NCI-H2196 treated with DMSO at 0.1 percent for 48 hours (cell line): ENCODE measurements around the gene USP20.

Source experiments
- DNase-seq: peaks from one replicate; lab custom pipeline; 2025; ENCODE audit not compliant: unreplicated experiment; lab: John Stamatoyannopoulos, UW

The USP20 gene

GRCh38 chr9:129914051-129914450 lies 78.8 kb downstream of the USP20 start:
- no peak for DNase-seq

DNA sequence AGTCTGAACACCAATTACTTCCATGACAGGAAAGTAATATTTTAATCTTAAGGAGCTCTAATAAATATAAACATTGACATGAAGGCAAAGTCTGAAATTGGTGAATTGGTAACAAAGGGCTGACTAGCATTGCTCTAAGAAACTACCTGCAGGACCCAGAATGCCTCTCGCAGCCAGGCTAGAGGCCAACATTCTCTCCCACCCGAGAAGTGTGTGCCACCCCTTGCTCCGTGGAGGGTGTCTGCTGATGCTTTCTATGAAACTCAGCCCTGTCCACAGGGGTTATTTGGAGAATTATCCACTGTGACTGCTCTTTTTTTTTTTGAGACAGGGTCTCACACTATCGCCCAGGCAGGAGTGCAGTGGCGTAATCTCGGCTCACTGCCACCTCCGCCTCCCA lies 81.4 kb downstream of the USP20 start:
- DNase-seq: no peak

GRCh38 chr9:129918296-129918950 lies 83.2 kb downstream of the USP20 start:
- DNase-seq: no peak

DNA sequence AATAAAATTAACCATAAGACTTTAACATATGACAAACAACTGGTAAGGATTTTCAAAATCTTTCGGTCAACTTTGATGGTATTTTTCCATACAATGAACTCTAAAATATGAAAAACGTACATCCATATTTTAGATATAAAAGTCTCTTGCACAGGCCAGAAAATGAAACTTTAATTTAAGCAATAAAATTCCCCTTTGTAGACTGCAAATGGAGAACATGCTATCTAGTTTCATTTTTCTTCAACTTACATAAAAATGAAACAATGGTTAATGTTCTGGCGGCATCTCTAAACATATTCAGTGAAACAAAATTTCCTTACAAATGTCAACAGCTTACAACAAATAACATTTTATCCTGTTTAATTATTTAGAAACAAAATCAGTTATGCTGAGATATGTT lies 84.0 kb downstream of the USP20 start:
- no peak for DNase-seq

GRCh38 chr9:129919841-129920240 lies 84.6 kb downstream of the USP20 start:
- DNase-seq: no peak

DNA sequence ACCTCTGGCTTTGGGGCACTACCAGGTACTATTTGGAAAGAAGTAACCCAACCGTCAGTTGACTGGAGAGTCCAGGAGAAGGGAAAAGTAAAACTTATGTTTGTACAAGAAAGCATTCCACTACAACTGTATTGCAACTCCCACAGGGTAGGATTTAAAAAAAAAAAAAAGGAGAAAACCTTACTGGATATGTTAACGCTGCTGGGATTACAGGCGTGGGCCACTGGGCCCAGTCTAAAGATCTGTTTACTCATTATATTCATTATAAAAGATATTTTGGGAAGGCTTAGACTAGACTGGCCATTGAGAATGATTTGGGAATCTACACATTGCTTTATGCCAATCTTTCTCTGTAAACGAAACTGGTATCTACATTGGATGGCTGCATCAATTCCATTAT lies 86.6 kb downstream of the USP20 start:
- no peak for DNase-seq

DNA sequence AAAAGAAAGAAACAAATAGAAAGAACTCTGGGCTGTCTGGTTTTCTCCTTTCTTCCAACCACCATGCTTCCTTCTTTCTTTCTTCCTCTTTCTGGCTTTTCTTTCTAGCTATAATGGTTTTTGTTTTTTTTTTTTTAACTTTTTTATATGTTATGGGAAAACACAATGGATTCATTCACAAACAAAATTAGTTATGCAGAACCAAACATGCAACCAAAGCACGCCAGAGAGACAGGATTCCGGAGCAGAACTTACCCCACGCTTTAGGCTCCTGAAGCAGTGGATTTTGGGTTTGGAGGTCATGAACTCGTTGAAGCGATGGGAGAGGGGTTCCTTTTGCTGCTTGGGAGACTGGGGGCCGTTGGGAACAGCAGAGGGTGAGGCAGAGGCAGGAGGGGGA lies 88.3 kb downstream of the USP20 start:
- DNase-seq: no peak

- DNase-seq: no peak
Measured at GRCh38 chr9:129929496-129930125, 94.4 kb downstream of the USP20 start.

- no peak for DNase-seq
Measured at GRCh38 chr9:129930743-129931142, 95.5 kb downstream of the USP20 start.
